HepG2 (cell line): ENCODE results near the gene DCUN1D3. TPM values are rescaled to one million over a fixed set of nuclear protein-coding genes. Genes with fewer than 3 reads are reported as not detected.

Source experiments
- AHR ChIP-seq: IDR thresholded peaks from 2 replicates; pipeline ENCODE4 v1.6.1; 2018; ENCODE audit warnings: missing genetic modification reagents, missing compliant biosample characterization
- CHD4 ChIP-seq: fragments of 200-600 bp; sonication (generic); IDR thresholded peaks from 2 replicates; pipeline ENCODE4 v1.7.0; 2017; ENCODE audit warnings: mild to moderate bottlenecking, low read length, borderline replicate concordance
- CSRNP1 ChIP-seq: sonication (generic); formaldehyde crosslinking; IDR thresholded peaks from 2 replicates; pipeline ENCODE4 v1.8.1; 2023; ENCODE audit warnings: mild to moderate bottlenecking, missing genetic modification reagents
- DNMT1 ChIP-seq: sonication (generic); formaldehyde crosslinking; IDR thresholded peaks from 2 replicates; pipeline ENCODE4 v1.5.1; 2020; ENCODE audit warnings: mild to moderate bottlenecking, missing genetic modification reagents
- EED ChIP-seq: sonication (generic); formaldehyde crosslinking; IDR thresholded peaks from 2 replicates; pipeline ENCODE4 v1.5.0; 2020; ENCODE audit warnings: mild to moderate bottlenecking, missing genetic modification reagents
- HNF4A ChIP-seq: sonication (generic); formaldehyde crosslinking; IDR thresholded peaks from 2 replicates; pipeline ENCODE4 v1.4.0; 2020; ENCODE audit warnings: missing genetic modification reagents
- IKZF5 ChIP-seq: IDR thresholded peaks from 2 replicates; pipeline ENCODE4 v1.6.1; 2018; ENCODE audit warnings: missing genetic modification reagents, mild to moderate bottlenecking, missing compliant biosample characterization
- MEF2D ChIP-seq: sonication (generic); formaldehyde crosslinking; IDR thresholded peaks from 2 replicates; pipeline ENCODE4 v1.5.1; 2020; ENCODE audit warnings: mild to moderate bottlenecking, missing genetic modification reagents
- NCOA5 ChIP-seq: sonication (generic); formaldehyde crosslinking; IDR thresholded peaks from 2 replicates; pipeline ENCODE4 v1.4.0; 2020; ENCODE audit warnings: missing genetic modification reagents
- NFATC3 ChIP-seq: sonication (generic); formaldehyde crosslinking; IDR thresholded peaks from 2 replicates; pipeline ENCODE4 v1.5.1; 2020; ENCODE audit warnings: mild to moderate bottlenecking, missing genetic modification reagents
- REPIN1 ChIP-seq: sonication (generic); formaldehyde crosslinking; IDR thresholded peaks from 2 replicates; pipeline ENCODE4 v1.8.0; 2022; ENCODE audit warnings: missing genetic modification reagents, low read depth, mild to moderate bottlenecking, borderline replicate concordance
- SNRNP70 ChIP-seq: fragments of 200-400 bp; formaldehyde crosslinking; IDR thresholded peaks from 2 replicates; pipeline ENCODE4 v1.6.1; 2017; ENCODE audit warnings: mild to moderate bottlenecking, low read depth, low read length, moderate library complexity
- TBP ChIP-seq: sonication (generic); formaldehyde crosslinking; IDR thresholded peaks from 2 replicates; pipeline ENCODE4 v1.5.0; 2020; ENCODE audit warnings: missing genetic modification reagents
- YY1 ChIP-seq: IDR thresholded peaks from 2 replicates; pipeline ENCODE4 v1.6.1; 2011; ENCODE audit warnings: low read length, low read depth, moderate library complexity, mild to moderate bottlenecking; ENCODE audit not compliant: insufficient read depth, insufficient replicate concordance
- ZKSCAN1 ChIP-seq: fragments of 150-350 bp; IDR thresholded peaks from 2 replicates; pipeline ENCODE4 v1.6.1; 2014; ENCODE audit warnings: low read length
- ZNF3 ChIP-seq: IDR thresholded peaks from 2 replicates; pipeline ENCODE4 v1.7.0; 2017; ENCODE audit warnings: inconsistent platforms
- ZNF75D ChIP-seq: sonication (generic); formaldehyde crosslinking; IDR thresholded peaks from 2 replicates; pipeline ENCODE4 v1.8.1; 2023; ENCODE audit warnings: missing genetic modification reagents, mild to moderate bottlenecking, borderline replicate concordance
- ZSCAN31 ChIP-seq: sonication (generic); formaldehyde crosslinking; IDR thresholded peaks from 2 replicates; pipeline ENCODE4 v1.5.0; 2020; ENCODE audit warnings: low read depth, mild to moderate bottlenecking, missing genetic modification reagents
- polyA plus RNA-seq, 8 experiments: library from polyadenylated mRNA; depleted of rRNA in 3 of 8; stranded (reverse) in 7 of 8; unstranded in 1 of 8; fragments of >200 nt; fragmentation: Illumina TruSeq in 4 of 8; extraction: Trizol in 4 of 8; gene quantifications; 2 replicates each; pipeline versions ENCODE4 v1.2.1 to v1.2.3, GENCODE V29; 2011 to 2016; ENCODE audit warnings: low read depth in 4 of 8, missing spikeins in 1 of 8, mixed read lengths in 1 of 8; ENCODE audit not compliant: insufficient read depth in 1 of 8
- total RNA-seq, 5 experiments: library from RNA; depleted of rRNA; stranded (reverse); fragments of >200 nt; fragmentation: Illumina TruSeq; extraction: Trizol; gene quantifications; 2 replicates each; pipeline ENCODE4 v1.2.3, GENCODE V29; 2016; ENCODE audit warnings: low read depth in 1 of 5
- TF ChIP-seq, protein P1 (sequence below): sonication (generic); formaldehyde crosslinking; IDR thresholded peaks from 2 replicates; pipeline ENCODE4 v1.9.0; 2021; ENCODE audit warnings: missing genetic modification reagents, borderline replicate concordance
- TF ChIP-seq, protein P2 (sequence below): IDR thresholded peaks from 2 replicates; pipeline ENCODE4 v1.6.1; 2012; ENCODE audit warnings: low read depth, low read length, improper control_type of control experiment
- TF ChIP-seq, protein P3 (sequence below): sonication (generic); formaldehyde crosslinking; IDR thresholded peaks from 2 replicates; pipeline ENCODE4 v1.5.0; 2020; ENCODE audit warnings: missing genetic modification reagents

The DCUN1D3 gene
- total and polyA plus RNA-seq, 2 of the 13 experiments (the other 11 are each of a cell fraction or from before 2014, with no cell fraction given) = 5.0 to 19.3 TPM

DNA sequence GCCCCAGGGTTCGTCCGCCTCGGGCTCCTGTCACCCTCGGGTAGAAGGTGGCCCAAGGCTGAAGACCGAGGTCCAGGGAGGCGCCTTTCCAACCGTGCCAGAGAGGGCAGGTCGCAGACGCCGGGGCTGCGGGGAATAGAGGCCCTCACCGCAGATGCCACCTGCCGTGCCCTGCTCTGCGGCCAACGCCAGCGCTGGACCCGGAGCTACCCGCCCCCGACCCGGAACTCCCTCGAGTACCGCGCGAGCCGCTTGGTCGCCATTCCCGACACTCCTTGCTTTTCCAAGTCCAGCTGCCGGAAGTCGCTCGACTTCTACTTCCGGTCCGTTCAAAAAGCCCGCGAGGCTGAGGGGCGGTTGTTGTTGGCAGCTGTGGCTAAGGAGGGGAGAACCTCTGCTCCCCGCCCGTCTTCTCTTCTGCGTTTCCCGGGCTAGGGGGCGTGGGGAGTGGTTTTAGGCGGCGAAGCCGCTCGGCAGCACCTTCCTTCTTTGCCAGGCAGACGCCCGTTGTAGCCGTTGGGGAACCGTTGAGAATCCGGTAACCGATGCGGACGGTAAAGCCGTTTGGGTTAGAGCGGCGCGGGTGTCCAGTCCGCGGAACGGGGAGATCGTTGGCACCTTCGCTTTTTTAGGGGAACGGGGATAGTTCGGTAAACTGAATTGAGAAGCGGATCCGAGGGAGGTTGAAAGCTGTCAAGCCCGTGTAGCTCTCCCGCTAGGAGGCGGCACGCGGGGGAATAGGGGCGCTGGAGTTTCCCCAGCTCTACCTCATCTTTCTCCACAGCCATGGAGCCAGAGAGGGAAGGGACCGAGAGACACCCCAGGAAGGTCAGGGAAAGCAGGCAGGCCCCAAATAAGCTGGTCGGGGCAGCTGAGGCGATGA lies 93.7 kb downstream of the DCUN1D3 start, which contains the start of the genes ERI2 and REXO5 (continued):
- TF ChIP-seq, protein P1, sequence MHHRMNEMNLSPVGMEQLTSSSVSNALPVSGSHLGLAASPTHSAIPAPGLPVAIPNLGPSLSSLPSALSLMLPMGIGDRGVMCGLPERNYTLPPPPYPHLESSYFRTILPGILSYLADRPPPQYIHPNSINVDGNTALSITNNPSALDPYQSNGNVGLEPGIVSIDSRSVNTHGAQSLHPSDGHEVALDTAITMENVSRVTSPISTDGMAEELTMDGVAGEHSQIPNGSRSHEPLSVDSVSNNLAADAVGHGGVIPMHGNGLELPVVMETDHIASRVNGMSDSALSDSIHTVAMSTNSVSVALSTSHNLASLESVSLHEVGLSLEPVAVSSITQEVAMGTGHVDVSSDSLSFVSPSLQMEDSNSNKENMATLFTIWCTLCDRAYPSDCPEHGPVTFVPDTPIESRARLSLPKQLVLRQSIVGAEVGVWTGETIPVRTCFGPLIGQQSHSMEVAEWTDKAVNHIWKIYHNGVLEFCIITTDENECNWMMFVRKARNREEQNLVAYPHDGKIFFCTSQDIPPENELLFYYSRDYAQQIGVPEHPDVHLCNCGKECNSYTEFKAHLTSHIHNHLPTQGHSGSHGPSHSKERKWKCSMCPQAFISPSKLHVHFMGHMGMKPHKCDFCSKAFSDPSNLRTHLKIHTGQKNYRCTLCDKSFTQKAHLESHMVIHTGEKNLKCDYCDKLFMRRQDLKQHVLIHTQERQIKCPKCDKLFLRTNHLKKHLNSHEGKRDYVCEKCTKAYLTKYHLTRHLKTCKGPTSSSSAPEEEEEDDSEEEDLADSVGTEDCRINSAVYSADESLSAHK (CRISPR knock-in tag) = peak; percentile 95
- TF ChIP-seq CHD4 = no peak
- peak; percentile 97 for TF ChIP-seq ZSCAN31 (CRISPR knock-in tag)
- TF ChIP-seq IKZF5 (CRISPR knock-in tag) = peak; percentile 94
- peak; percentile 87 for TF ChIP-seq EED (CRISPR knock-in tag)
- peak; percentile 31; the same call in 1 of the 2 replicates for TF ChIP-seq NFATC3 (CRISPR knock-in tag)
- TF ChIP-seq DNMT1 = peak; percentile 73
- TF ChIP-seq TBP (CRISPR knock-in tag) = peak; percentile 89; the same call in 1 of the 2 replicates
- TF ChIP-seq NCOA5 (CRISPR knock-in tag) = no peak
- TF ChIP-seq ZNF3 = no peak
- TF ChIP-seq YY1 = peak; percentile 98
- TF ChIP-seq MEF2D (CRISPR knock-in tag) = peak; percentile 97
- peak; percentile 97 for TF ChIP-seq REPIN1 (CRISPR knock-in tag)
- TF ChIP-seq, protein P2, sequence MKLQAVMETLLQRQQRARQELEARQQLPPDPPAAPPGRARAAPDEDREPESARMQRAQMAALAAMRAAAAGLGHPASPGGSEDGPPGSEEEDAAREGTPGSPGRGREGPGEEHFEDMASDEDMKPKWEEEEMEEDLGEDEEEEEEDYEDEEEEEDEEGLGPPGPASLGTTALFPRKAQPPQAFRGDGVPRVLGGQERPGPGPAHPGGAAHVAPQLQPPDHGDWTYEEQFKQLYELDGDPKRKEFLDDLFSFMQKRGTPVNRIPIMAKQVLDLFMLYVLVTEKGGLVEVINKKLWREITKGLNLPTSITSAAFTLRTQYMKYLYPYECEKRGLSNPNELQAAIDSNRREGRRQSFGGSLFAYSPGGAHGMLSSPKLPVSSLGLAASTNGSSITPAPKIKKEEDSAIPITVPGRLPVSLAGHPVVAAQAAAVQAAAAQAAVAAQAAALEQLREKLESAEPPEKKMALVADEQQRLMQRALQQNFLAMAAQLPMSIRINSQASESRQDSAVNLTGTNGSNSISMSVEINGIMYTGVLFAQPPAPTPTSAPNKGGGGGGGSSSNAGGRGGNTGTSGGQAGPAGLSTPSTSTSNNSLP = 0 out of 2 replicates have a peak, but pooled peaks have one; percentile 6
- TF ChIP-seq CSRNP1 (CRISPR knock-in tag) = peak; percentile 97; the same call in 1 of the 2 replicates
- no peak for TF ChIP-seq SNRNP70
- TF ChIP-seq ZKSCAN1 = no peak
- no peak; the same call in 1 of the 2 replicates for TF ChIP-seq ZNF75D
- no peak; the same call in none of the 2 replicates for TF ChIP-seq HNF4A (CRISPR knock-in tag)
- TF ChIP-seq, protein P3, sequence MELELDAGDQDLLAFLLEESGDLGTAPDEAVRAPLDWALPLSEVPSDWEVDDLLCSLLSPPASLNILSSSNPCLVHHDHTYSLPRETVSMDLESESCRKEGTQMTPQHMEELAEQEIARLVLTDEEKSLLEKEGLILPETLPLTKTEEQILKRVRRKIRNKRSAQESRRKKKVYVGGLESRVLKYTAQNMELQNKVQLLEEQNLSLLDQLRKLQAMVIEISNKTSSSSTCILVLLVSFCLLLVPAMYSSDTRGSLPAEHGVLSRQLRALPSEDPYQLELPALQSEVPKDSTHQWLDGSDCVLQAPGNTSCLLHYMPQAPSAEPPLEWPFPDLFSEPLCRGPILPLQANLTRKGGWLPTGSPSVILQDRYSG (CRISPR knock-in tag) = 0 out of 2 replicates have a peak, but pooled peaks have one; percentile 24
- peak; percentile 71 for TF ChIP-seq AHR (CRISPR knock-in tag)
